ENCODE measurements around the gene MYO15B.

MYO15B gene

GRCh38 chr17:75558666-75559530 lies 28.7 kb upstream of the MYO15B start:
- no peak for DNase-seq

- DNase-seq: no peak
These were observed 27.6 kb upstream of the MYO15B start for GRCh38 chr17:75559958-75560533.

GRCh38 chr17:75561927-75562603 lies 25.5 kb upstream of the MYO15B start:
- DNase-seq: no peak

- DNase-seq: no peak
These were observed 24.4 kb upstream of the MYO15B start for GRCh38 chr17:75563063-75563758.

- no peak for DNase-seq
These were observed 23.4 kb upstream of the MYO15B start for GRCh38 chr17:75564195-75564594.

- DNase-seq: no peak
These were observed 22.5 kb upstream of the MYO15B start for GRCh38 chr17:75565066-75565465.

- DNase-seq: no peak
These were observed 22.0 kb upstream of the MYO15B start for GRCh38 chr17:75565618-75566017.

- DNase-seq: no peak
These were observed 21.2 kb upstream of the MYO15B start for GRCh38 chr17:75566416-75566815.

GRCh38 chr17:75566834-75567233 lies 20.8 kb upstream of the MYO15B start:
- DNase-seq: no peak

- no peak for DNase-seq
These were observed 19.0 kb upstream of the MYO15B start for GRCh38 chr17:75568412-75569255.

- DNase-seq: no peak
These were observed 17.4 kb upstream of the MYO15B start for GRCh38 chr17:75570034-75570676.

- DNase-seq: no peak
These were observed 16.8 kb upstream of the MYO15B start for GRCh38 chr17:75570772-75571171.

- DNase-seq: peak; percentile 48
These were observed 16.3 kb upstream of the MYO15B start for GRCh38 chr17:75571197-75571884.

GRCh38 chr17:75571885-75572215 lies 15.8 kb upstream of the MYO15B start:
- DNase-seq: no peak

- no peak for DNase-seq
These were observed 14.7 kb upstream of the MYO15B start for GRCh38 chr17:75572713-75573539.

GRCh38 chr17:75573540-75573957 lies 14.1 kb upstream of the MYO15B start:
- DNase-seq: no peak

GRCh38 chr17:75573994-75574393 lies 13.6 kb upstream of the MYO15B start:
- no peak for DNase-seq

GRCh38 chr17:75574404-75575036 lies 13.1 kb upstream of the MYO15B start:
- no peak for DNase-seq

- no peak for DNase-seq
These were observed 12.4 kb upstream of the MYO15B start for GRCh38 chr17:75575197-75575596.

- no peak for DNase-seq
These were observed 11.9 kb upstream of the MYO15B start for GRCh38 chr17:75575728-75576127.

Data from DMS53 (cell line).